ENCODE results near the gene STK32A. TPM values are rescaled to one million over a fixed set of nuclear protein-coding genes. Genes with fewer than 3 reads are reported as not detected.

Gene STK32A
- total RNA-seq, 2 experiments from 2014 or later, result not detected

DNA sequence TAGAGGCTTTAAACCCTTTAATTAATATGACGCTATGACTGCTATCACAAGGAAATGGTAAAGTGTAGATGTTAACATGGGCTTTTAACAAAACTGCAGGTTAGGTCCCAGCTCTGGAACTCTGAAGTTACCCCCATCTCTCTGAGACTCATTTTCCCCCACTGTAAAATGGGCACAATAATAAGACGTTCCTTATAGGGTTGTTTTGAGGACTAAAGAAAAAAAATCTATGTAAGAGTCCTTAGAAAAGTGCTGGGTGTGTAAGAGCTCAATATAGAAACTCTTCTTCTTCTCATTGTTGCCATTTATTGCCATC lies 45.8 kb upstream of the STK32A start:
- H3K27ac Mint-ChIP-seq, result no peak overlapping the region
- no peaks in the 10 kb centered on the region for H3K36me3 Mint-ChIP-seq (ENCODE audit: low read depth)
- intact Hi-C loops (cut with DNase I, micrococcal nuclease), result loop anchor here (2.0 to 10.0 kb wide), 4 partner anchors 222 to 656 kb away; no protein-coding TSS in a partner anchor
- no peaks in the 10 kb centered on the region for H3K36me3 ChIP-seq (ENCODE audit: insufficient read depth, low read length)
- no peak for ATAC-seq (ENCODE audit: poor library complexity)
- DNase-seq, result no peak
- TF ChIP-seq, protein P1, sequence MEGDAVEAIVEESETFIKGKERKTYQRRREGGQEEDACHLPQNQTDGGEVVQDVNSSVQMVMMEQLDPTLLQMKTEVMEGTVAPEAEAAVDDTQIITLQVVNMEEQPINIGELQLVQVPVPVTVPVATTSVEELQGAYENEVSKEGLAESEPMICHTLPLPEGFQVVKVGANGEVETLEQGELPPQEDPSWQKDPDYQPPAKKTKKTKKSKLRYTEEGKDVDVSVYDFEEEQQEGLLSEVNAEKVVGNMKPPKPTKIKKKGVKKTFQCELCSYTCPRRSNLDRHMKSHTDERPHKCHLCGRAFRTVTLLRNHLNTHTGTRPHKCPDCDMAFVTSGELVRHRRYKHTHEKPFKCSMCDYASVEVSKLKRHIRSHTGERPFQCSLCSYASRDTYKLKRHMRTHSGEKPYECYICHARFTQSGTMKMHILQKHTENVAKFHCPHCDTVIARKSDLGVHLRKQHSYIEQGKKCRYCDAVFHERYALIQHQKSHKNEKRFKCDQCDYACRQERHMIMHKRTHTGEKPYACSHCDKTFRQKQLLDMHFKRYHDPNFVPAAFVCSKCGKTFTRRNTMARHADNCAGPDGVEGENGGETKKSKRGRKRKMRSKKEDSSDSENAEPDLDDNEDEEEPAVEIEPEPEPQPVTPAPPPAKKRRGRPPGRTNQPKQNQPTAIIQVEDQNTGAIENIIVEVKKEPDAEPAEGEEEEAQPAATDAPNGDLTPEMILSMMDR (IDR thresholded peaks at IDR 0.05), result peak; percentile 41
- H3K27me3 ChIP-seq (ENCODE audit: control insufficient read depth in 1 of 2, insufficient read depth in 2 of 2, low read length in 2 of 2), result peaks cover 0 to 5% of the 10 kb centered on the region in 2 experiments
- CTCF ChIA-PET, result interaction anchor here (0.9 to 1.8 kb wide), 11 partner anchors 9 to 722 kb away, joined by 3 to 16 read pairs (median 5); no protein-coding TSS in a partner anchor
- peaks cover 4% of the 10 kb centered on the region for H3K4me1 ChIP-seq (ENCODE audit: insufficient read depth, low read length)
- H3K9me3 Mint-ChIP-seq, result no peaks in the 10 kb centered on the region
- H3K4me3 Mint-ChIP-seq, result no peak overlapping the region
- H3K9me3 ChIP-seq (ENCODE audit: control insufficient read depth in 1 of 2, insufficient read depth in 1 of 2, low read length in 2 of 2), result no peaks in the 10 kb centered on the region
- no peak overlapping the region for H3K4me3 ChIP-seq (ENCODE audit: low read length)
- no peak overlapping the region for H3K27ac ChIP-seq (ENCODE audit: low read depth in 1 of 2, low read length in 2 of 2)
- POLR2A ChIA-PET, result interaction anchor here (1.2 kb wide), 1 partner anchor 27 kb away, joined by 3 read pairs; no protein-coding TSS in a partner anchor
- peaks cover 7% of the 10 kb centered on the region for H3K4me1 Mint-ChIP-seq (ENCODE audit: low read depth)
- H3K27me3 Mint-ChIP-seq, result peaks cover 12% of the 10 kb centered on the region

DNA sequence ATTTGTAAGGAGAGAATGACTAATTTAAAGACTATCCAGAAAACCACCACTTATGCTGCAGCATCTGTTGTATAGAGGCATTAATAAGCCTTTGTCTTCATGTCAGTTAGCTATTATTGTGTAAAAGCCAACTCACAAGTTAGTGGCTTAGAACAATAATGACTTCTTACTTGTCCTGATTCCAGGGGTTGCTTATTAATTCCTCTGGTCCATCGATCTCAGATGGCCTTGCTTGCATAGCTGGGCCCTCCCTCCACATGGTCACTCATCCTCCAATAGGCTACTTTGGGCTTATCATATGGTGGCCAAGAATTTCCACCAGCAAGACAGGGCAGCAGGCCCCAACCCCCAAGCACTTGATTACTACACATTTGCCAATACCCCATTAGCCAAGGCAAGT lies 44.5 kb upstream of the STK32A start:
- H3K4me1 Mint-ChIP-seq (ENCODE audit: low read depth), result peaks cover 7% of the 10 kb centered on the region
- TF ChIP-seq, protein P1 (IDR thresholded peaks at IDR 0.05), result no peak
- no peaks in the 10 kb centered on the region for H3K36me3 ChIP-seq (ENCODE audit: insufficient read depth, low read length)
- H3K27ac ChIP-seq (ENCODE audit: low read depth in 1 of 2, low read length in 2 of 2), result no peak overlapping the region
- CTCF ChIA-PET, result interaction anchor here (1.8 kb wide), 1 partner anchor 657 kb away, joined by 10 read pairs; no protein-coding TSS in a partner anchor
- DNase-seq, result no peak
- intact Hi-C loops (cut with DNase I, micrococcal nuclease), result no loop called here
- POLR2A ChIA-PET, result no interaction called here
- no peak for ATAC-seq (ENCODE audit: poor library complexity)
- H3K4me1 ChIP-seq (ENCODE audit: insufficient read depth, low read length), result peaks cover 4% of the 10 kb centered on the region
- no peaks in the 10 kb centered on the region for H3K9me3 Mint-ChIP-seq
- H3K4me3 ChIP-seq (ENCODE audit: low read length), result no peak overlapping the region
- H3K27me3 ChIP-seq (ENCODE audit: control insufficient read depth in 1 of 2, insufficient read depth in 2 of 2, low read length in 2 of 2), result peaks cover 0 to 5% of the 10 kb centered on the region in 2 experiments
- H3K9me3 ChIP-seq (ENCODE audit: control insufficient read depth in 1 of 2, insufficient read depth in 1 of 2, low read length in 2 of 2), result no peaks in the 10 kb centered on the region
- H3K36me3 Mint-ChIP-seq (ENCODE audit: low read depth), result no peaks in the 10 kb centered on the region
- peaks cover 12% of the 10 kb centered on the region for H3K27me3 Mint-ChIP-seq
- no peak overlapping the region for H3K27ac Mint-ChIP-seq
- no peak overlapping the region for H3K4me3 Mint-ChIP-seq

DNA sequence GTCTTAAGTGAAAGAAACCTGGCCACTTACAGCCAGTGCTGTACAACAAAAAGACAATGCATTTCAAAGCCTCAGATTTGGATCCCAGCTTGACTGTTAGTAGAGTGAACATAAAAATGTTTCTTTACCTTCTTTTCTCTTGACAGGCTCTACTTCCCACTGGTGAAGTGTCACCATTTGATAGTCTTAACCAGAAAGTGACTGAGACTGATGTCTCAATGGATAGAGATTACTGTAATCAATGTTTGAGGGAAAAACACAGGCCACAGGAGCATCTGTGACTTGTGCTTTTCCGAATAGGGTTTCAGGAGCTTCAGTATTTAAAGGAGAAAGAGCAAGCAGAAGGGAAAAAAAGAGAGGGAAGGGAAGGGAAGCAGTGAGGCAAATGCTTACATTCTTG lies 41.7 kb upstream of the STK32A start:
- no peaks in the 10 kb centered on the region for H3K9me3 ChIP-seq (ENCODE audit: control insufficient read depth in 1 of 2, insufficient read depth in 1 of 2, low read length in 2 of 2)
- no peaks in the 10 kb centered on the region for H3K36me3 ChIP-seq (ENCODE audit: insufficient read depth, low read length)
- ChIA-PET POLR2A (no interaction called here), CTCF (no interaction called here)
- no peaks in the 10 kb centered on the region for H3K9me3 Mint-ChIP-seq
- H3K27me3 ChIP-seq (ENCODE audit: control insufficient read depth in 1 of 2, insufficient read depth in 2 of 2, low read length in 2 of 2), result peaks cover 0 to 5% of the 10 kb centered on the region in 2 experiments
- H3K36me3 Mint-ChIP-seq (ENCODE audit: low read depth), result no peaks in the 10 kb centered on the region
- peaks cover 4% of the 10 kb centered on the region for H3K4me1 ChIP-seq (ENCODE audit: insufficient read depth, low read length)
- H3K4me1 Mint-ChIP-seq (ENCODE audit: low read depth), result peaks cover 7% of the 10 kb centered on the region
- no peak overlapping the region for H3K4me3 Mint-ChIP-seq
- TF ChIP-seq, protein P1 (IDR thresholded peaks at IDR 0.05), result no peak
- H3K27ac ChIP-seq (ENCODE audit: low read depth in 1 of 2, low read length in 2 of 2), result no peak overlapping the region
- intact Hi-C loops (cut with DNase I, micrococcal nuclease), result no loop called here
- no peak overlapping the region for H3K4me3 ChIP-seq (ENCODE audit: low read length)
- peaks cover 8% of the 10 kb centered on the region for H3K27me3 Mint-ChIP-seq
- DNase-seq (no peak), ATAC-seq (ENCODE audit: poor library complexity) (no peak)
- H3K27ac Mint-ChIP-seq, result no peak overlapping the region

All from CD4-positive, alpha-beta T cell (primary cell).